ENCODE measurements around the gene CXCL8.

DNA sequence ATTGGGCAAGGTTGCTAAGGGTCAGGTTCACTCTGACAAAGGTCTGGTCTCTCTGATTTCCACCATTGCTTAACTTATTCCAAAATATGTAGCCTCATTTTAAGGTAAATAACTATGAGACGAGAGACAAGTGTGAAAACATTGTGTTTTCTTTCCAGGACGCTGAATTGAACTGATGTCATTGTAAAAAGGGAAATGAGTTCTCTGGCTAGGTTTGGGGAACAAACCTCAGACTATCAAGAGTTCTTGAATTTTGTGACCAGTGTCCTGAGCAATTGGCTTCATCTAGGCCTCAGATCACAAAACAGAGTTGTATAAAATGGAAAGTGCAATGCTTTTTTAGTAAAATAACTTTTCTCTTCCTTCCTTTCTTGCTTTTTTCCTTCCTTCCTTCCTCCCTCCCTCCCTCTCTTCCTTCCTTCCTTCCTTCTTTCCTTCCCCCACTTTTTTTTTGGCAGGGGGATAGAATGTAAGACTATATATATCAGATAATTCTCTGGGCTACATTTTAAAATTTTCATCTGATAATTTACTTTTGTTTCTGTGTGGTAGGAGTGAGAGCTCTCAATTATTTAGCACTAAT, 30.8 kb upstream of the CXCL8 start:
- TF ChIP-seq, protein P1, sequence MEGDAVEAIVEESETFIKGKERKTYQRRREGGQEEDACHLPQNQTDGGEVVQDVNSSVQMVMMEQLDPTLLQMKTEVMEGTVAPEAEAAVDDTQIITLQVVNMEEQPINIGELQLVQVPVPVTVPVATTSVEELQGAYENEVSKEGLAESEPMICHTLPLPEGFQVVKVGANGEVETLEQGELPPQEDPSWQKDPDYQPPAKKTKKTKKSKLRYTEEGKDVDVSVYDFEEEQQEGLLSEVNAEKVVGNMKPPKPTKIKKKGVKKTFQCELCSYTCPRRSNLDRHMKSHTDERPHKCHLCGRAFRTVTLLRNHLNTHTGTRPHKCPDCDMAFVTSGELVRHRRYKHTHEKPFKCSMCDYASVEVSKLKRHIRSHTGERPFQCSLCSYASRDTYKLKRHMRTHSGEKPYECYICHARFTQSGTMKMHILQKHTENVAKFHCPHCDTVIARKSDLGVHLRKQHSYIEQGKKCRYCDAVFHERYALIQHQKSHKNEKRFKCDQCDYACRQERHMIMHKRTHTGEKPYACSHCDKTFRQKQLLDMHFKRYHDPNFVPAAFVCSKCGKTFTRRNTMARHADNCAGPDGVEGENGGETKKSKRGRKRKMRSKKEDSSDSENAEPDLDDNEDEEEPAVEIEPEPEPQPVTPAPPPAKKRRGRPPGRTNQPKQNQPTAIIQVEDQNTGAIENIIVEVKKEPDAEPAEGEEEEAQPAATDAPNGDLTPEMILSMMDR (IDR thresholded peaks at IDR 0.05; ENCODE audit: extremely low read depth in 1 of 2, insufficient read depth in 1 of 2, low read depth in 1 of 2, low read length in 2 of 2): no peak
- no peak for TF ChIP-seq POLR2AphosphoS5 (IDR thresholded peaks at IDR 0.05; ENCODE audit: insufficient read depth, low read depth, low read length)
- TF ChIP-seq POLR2A (IDR thresholded peaks at IDR 0.05; ENCODE audit: low read depth, low read length): no peak
- TF ChIP-seq FOS (IDR thresholded peaks at IDR 0.05; ENCODE audit: borderline replicate concordance, insufficient read depth, low read length): no peak
- no peak for TF ChIP-seq EZH2 (IDR thresholded peaks at IDR 0.05; ENCODE audit: borderline replicate concordance, low read depth, low read length, severe bottlenecking)
- TF ChIP-seq, protein P2, sequence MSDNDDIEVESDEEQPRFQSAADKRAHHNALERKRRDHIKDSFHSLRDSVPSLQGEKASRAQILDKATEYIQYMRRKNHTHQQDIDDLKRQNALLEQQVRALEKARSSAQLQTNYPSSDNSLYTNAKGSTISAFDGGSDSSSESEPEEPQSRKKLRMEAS (IDR thresholded peaks at IDR 0.05; ENCODE audit: insufficient read depth, insufficient read length): no peak
- no peak for TF ChIP-seq GATA2 (IDR thresholded peaks at IDR 0.05; ENCODE audit: insufficient read depth, insufficient read length, low read depth, low read length)
- no peak for TF ChIP-seq MYC (IDR thresholded peaks at IDR 0.05; ENCODE audit: low read depth, low read length)
